Measurements from ENCODE around the gene CDYL. TPM values are rescaled to one million over a fixed set of nuclear protein-coding genes. Genes with fewer than 3 reads are reported as not detected.

Gene CDYL
- total RNA-seq, 1 donor from 2014 or later, result 31.9 TPM

GRCh38 chr6:4743062-4743461, 33.1 kb upstream of the CDYL start:
- Histone ChIP-seq H3K4me1 (no peaks in the 10 kb centered on the region), H3K9me3 (no peaks in the 10 kb centered on the region), H3K4me3 (no peak overlapping the region), H3K27ac (no peak overlapping the region), H3K36me3 (no peaks in the 10 kb centered on the region), H3K27me3 (no peaks in the 10 kb centered on the region)
- DNase-seq (ENCODE audit: extremely low spot score in 2 of 2), result no peak
- TF ChIP-seq, protein P1, sequence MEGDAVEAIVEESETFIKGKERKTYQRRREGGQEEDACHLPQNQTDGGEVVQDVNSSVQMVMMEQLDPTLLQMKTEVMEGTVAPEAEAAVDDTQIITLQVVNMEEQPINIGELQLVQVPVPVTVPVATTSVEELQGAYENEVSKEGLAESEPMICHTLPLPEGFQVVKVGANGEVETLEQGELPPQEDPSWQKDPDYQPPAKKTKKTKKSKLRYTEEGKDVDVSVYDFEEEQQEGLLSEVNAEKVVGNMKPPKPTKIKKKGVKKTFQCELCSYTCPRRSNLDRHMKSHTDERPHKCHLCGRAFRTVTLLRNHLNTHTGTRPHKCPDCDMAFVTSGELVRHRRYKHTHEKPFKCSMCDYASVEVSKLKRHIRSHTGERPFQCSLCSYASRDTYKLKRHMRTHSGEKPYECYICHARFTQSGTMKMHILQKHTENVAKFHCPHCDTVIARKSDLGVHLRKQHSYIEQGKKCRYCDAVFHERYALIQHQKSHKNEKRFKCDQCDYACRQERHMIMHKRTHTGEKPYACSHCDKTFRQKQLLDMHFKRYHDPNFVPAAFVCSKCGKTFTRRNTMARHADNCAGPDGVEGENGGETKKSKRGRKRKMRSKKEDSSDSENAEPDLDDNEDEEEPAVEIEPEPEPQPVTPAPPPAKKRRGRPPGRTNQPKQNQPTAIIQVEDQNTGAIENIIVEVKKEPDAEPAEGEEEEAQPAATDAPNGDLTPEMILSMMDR (IDR thresholded peaks at IDR 0.05), result no peak
- TF ChIP-seq POLR2AphosphoS5 (IDR thresholded peaks at IDR 0.05; ENCODE audit: insufficient read depth in 1 of 2, low read depth in 1 of 2), result no peak
- no peak for TF ChIP-seq POLR2A (IDR thresholded peaks at IDR 0.05)
- intact Hi-C loops (cut with DNase I), result no loop called here

DNA sequence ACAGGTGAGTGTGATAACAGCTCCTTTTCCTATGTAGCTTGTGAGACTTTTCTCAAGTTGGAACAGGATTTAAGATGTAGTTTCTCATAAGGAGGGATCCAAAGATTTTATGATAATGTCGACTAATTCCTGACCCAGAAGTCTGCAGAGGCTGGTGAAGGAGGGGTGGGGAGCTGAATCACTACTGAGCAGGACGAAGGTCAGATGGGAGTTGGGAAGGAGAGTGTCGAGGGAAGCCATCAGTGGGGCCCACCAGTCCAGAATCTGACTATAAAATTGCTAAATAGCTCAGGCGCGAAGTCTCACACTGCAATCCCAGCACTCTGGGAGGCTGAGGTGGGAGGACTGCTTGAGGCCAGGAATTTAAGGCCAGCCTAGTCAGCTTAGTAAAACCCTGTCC, 32.3 kb upstream of the CDYL start:
- no peak for TF ChIP-seq POLR2AphosphoS5 (IDR thresholded peaks at IDR 0.05; ENCODE audit: insufficient read depth in 1 of 2, low read depth in 1 of 2)
- no peak for TF ChIP-seq POLR2A (IDR thresholded peaks at IDR 0.05)
- TF ChIP-seq, protein P1 (IDR thresholded peaks at IDR 0.05), result no peak
- Histone ChIP-seq H3K9me3 (no peaks in the 10 kb centered on the region), H3K36me3 (no peaks in the 10 kb centered on the region), H3K27ac (no peak overlapping the region), H3K27me3 (no peaks in the 10 kb centered on the region), H3K4me1 (no peaks in the 10 kb centered on the region), H3K4me3 (no peak overlapping the region)
- DNase-seq (ENCODE audit: extremely low spot score in 2 of 2), result no peak
- intact Hi-C loops (cut with DNase I), result no loop called here

DNA sequence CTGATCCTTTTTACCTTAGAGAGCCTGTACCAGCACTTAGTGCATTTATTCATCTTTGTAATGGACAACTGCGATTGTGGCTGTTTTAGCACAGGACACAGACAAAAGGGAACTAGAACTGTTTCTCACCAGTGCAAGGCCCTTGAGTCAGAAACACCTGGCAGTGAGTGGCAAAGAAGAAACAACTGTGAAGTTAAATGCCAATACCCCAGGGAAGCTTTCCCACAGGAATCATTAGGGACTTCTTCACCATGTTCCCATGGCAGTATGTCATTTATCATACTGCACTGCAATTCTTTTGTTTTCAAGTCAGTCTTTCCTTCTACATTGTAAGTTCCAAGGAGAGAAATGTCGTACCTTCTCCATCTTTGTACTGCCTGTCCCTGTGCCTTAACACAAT, 28.6 kb upstream of the CDYL start:
- no peaks in the 10 kb centered on the region for H3K9me3 ChIP-seq
- intact Hi-C loops (cut with DNase I), result no loop called here

GRCh38 chr6:4751823-4752464, 24.3 kb upstream of the CDYL start:
- H3K4me3 ChIP-seq, result no peak overlapping the region
- no peaks in the 10 kb centered on the region for H3K36me3 ChIP-seq
- no peak overlapping the region for H3K27ac ChIP-seq
- no peaks in the 10 kb centered on the region for H3K27me3 ChIP-seq
- H3K9me3 ChIP-seq, result no peaks in the 10 kb centered on the region
- intact Hi-C loops (cut with DNase I), result no loop called here
- H3K4me1 ChIP-seq, result no peaks in the 10 kb centered on the region
- TF ChIP-seq, protein P1 (IDR thresholded peaks at IDR 0.05), result no peak
- no peak for TF ChIP-seq POLR2AphosphoS5 (IDR thresholded peaks at IDR 0.05; ENCODE audit: insufficient read depth in 1 of 2, low read depth in 1 of 2)
- no peak for TF ChIP-seq POLR2A (IDR thresholded peaks at IDR 0.05)
- DNase-seq (ENCODE audit: extremely low spot score in 2 of 2), result no peak

More for the DNA sequence above, 28.6 kb upstream of the CDYL start:
- TF ChIP-seq POLR2A (IDR thresholded peaks at IDR 0.05) (no peak), POLR2AphosphoS5 (IDR thresholded peaks at IDR 0.05; ENCODE audit: insufficient read depth in 1 of 2, low read depth in 1 of 2) (no peak)
- TF ChIP-seq, protein P1 (IDR thresholded peaks at IDR 0.05), result no peak
- no peak for DNase-seq (ENCODE audit: extremely low spot score in 2 of 2)
- no peaks in the 10 kb centered on the region for H3K4me1 ChIP-seq
- no peak overlapping the region for H3K4me3 ChIP-seq
- no peaks in the 10 kb centered on the region for H3K27me3 ChIP-seq
- no peak overlapping the region for H3K27ac ChIP-seq
- H3K36me3 ChIP-seq, result no peaks in the 10 kb centered on the region

GRCh38 chr6:4756247-4756646, 20.0 kb upstream of the CDYL start:
- DNase-seq (ENCODE audit: extremely low spot score in 2 of 2), result no peak
- H3K9me3 ChIP-seq, result no peaks in the 10 kb centered on the region
- intact Hi-C loops (cut with DNase I), result no loop called here
- no peaks in the 10 kb centered on the region for H3K4me1 ChIP-seq
- no peaks in the 10 kb centered on the region for H3K36me3 ChIP-seq
- H3K4me3 ChIP-seq, result no peak overlapping the region
- no peaks in the 10 kb centered on the region for H3K27me3 ChIP-seq
- H3K27ac ChIP-seq, result no peak overlapping the region
- TF ChIP-seq, protein P1 (IDR thresholded peaks at IDR 0.05), result no peak
- TF ChIP-seq POLR2A (IDR thresholded peaks at IDR 0.05) (no peak), POLR2AphosphoS5 (IDR thresholded peaks at IDR 0.05; ENCODE audit: insufficient read depth in 1 of 2, low read depth in 1 of 2) (no peak)
